HEK293T (cell line): ENCODE measurements around the gene NINJ1.
"Not testable (repeated sequence)": the region's sequence is repeated elsewhere in the genome, so short reads cannot be mapped to it uniquely, and the experiment has no call there.

ENCODE experiments used
- ARNT ChIP-seq: fragments of 450-650 bp; IDR thresholded peaks from 2 replicates; pipeline ENCODE4 v1.6.1; 2017; ENCODE audit warnings: mild to moderate bottlenecking
- BHLHE40 ChIP-seq: fragments of 450-650 bp; IDR thresholded peaks from 2 replicates; pipeline ENCODE4 v1.6.1; 2016; ENCODE audit warnings: mild to moderate bottlenecking, moderate library complexity, borderline replicate concordance
- ELF4 ChIP-seq: fragments of 450-650 bp; IDR thresholded peaks from 2 replicates; pipeline ENCODE4 v1.6.1; 2017; ENCODE audit warnings: antibody characterized with exemption
- FOXA1 ChIP-seq: fragments of 450-650 bp; IDR thresholded peaks from 2 replicates; pipeline ENCODE4 v1.6.1; 2016; ENCODE audit warnings: mild to moderate bottlenecking
- FOXK2 ChIP-seq: fragments of 450-650 bp; IDR thresholded peaks from 2 replicates; pipeline ENCODE4 v1.6.1; 2016; ENCODE audit warnings: mild to moderate bottlenecking
- L3MBTL2 ChIP-seq: fragments of 450-650 bp; conservative IDR thresholded peaks from 2 replicates; pipeline ENCODE4 v1.6.1; 2016; ENCODE audit warnings: mild to moderate bottlenecking
- SP1 ChIP-seq: fragments of 450-650 bp; IDR thresholded peaks from 2 replicates; pipeline ENCODE4 v1.6.1; 2017
- SUZ12 ChIP-seq: fragments of 450-650 bp; IDR thresholded peaks from 2 replicates; pipeline ENCODE4 v1.6.1; 2016; ENCODE audit warnings: mild to moderate bottlenecking
- TARDBP ChIP-seq: fragments of 450-650 bp; IDR thresholded peaks from 2 replicates; pipeline ENCODE4 v1.6.1; 2016

DNA sequence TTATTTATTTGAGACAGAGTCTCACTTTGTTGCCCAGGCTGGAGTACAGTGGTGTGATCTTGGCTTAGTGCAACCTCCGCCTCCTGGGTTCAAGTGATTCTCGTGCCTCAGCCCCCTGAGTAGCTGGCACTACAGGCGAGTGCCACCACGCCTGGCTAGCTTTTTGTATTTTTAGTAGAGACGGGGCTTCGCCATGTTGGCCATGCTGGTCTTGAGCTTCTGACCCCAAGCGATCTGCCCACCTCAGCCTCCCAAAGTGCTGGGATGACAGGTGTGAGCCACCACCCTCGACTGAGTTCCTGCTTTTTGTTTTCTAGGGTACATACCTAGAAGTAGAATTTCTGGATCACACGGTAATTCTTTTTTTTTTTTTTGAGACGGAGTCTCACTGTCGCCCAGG is 33.0 kb downstream of the NINJ1 start:
- TF ChIP-seq SUZ12, L3MBTL2, TARDBP, BHLHE40, FOXK2, ELF4, ARNT, FOXA1, SP1: not testable (repeated sequence)
